ENCODE results near the gene TIAL1. TPM values are rescaled to one million over a fixed set of nuclear protein-coding genes. Genes with fewer than 3 reads are reported as not detected.

TIAL1 gene
- total RNA-seq, 4 donors from 2014 or later, result 31.8 to 177 (median 143) TPM

GRCh38 chr10:119526621-119527592 is 69.9 kb downstream of the TIAL1 start:
- TF ChIP-seq CTCF (IDR thresholded peaks at IDR 0.05) (no peak), POLR2A (IDR thresholded peaks at IDR 0.05) (no peak)
- Histone ChIP-seq H3K4me1 (peaks cover 0 to 4% of the 10 kb centered on the region in 2 donors), H3K9me3 (no peaks in the 10 kb centered on the region), H3K4me3 (no peak overlapping the region), H3K36me3 (no peaks in the 10 kb centered on the region), H3K27me3 (no peaks in the 10 kb centered on the region), H3K27ac (no peak overlapping the region)
- intact Hi-C loops (cut with DNase I; ENCODE audit: low total_unique reads), result no loop called here
- DNase-seq, result no peak

- Histone ChIP-seq H3K4me1 (peaks cover 0 to 4% of the 10 kb centered on the region in 2 donors), H3K9me3 (no peaks in the 10 kb centered on the region), H3K36me3 (no peaks in the 10 kb centered on the region), H3K27ac (no peak overlapping the region), H3K27me3 (no peaks in the 10 kb centered on the region), H3K4me3 (no peak overlapping the region)
- intact Hi-C loops (cut with DNase I; ENCODE audit: low total_unique reads), result no loop called here
- DNase-seq, result no peak
- no peak for TF ChIP-seq POLR2A (IDR thresholded peaks at IDR 0.05)
- TF ChIP-seq CTCF (IDR thresholded peaks at IDR 0.05), result no peak
Measured at GRCh38 chr10:119526149-119526548, 70.6 kb downstream of the TIAL1 start.

DNA sequence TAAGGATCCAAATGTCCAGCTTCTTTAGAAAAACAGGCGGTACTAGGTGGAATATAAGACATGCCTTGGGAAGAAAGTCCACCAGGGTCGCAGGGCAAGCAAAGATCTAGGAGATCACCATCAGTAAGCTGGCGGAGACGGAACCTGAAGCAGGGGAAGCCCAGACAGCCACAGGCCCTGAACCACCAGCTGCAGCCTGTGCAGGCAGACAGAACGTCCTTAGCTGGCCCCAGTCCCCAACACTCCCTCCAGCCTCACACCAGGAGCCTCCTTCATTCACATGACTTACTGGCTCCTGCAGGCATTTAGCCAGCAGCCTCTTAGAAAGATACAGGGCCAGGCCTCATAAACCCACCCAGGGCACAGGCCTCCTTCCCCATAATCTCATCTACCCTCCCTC is 71.6 kb downstream of the TIAL1 start:
- Histone ChIP-seq H3K4me1 (peaks cover 0 to 4% of the 10 kb centered on the region in 2 donors), H3K9me3 (no peaks in the 10 kb centered on the region), H3K4me3 (no peak overlapping the region), H3K27ac (no peak overlapping the region), H3K36me3 (no peaks in the 10 kb centered on the region), H3K27me3 (no peaks in the 10 kb centered on the region)
- intact Hi-C loops (cut with DNase I; ENCODE audit: low total_unique reads), result no loop called here
- DNase-seq, result no peak
- TF ChIP-seq POLR2A (IDR thresholded peaks at IDR 0.05), result no peak
- TF ChIP-seq CTCF (IDR thresholded peaks at IDR 0.05), result no peak

- Histone ChIP-seq H3K4me3 (no peak overlapping the region), H3K9me3 (no peaks in the 10 kb centered on the region), H3K27ac (no peak overlapping the region), H3K27me3 (no peaks in the 10 kb centered on the region), H3K4me1 (peaks cover 0 to 4% of the 10 kb centered on the region in 2 donors), H3K36me3 (no peaks in the 10 kb centered on the region)
- no peak for DNase-seq
- intact Hi-C loops (cut with DNase I; ENCODE audit: low total_unique reads), result no loop called here
- TF ChIP-seq POLR2A (IDR thresholded peaks at IDR 0.05), result no peak
- TF ChIP-seq CTCF (IDR thresholded peaks at IDR 0.05), result no peak
Measured at GRCh38 chr10:119524720-119525070, 72.1 kb downstream of the TIAL1 start.

DNA sequence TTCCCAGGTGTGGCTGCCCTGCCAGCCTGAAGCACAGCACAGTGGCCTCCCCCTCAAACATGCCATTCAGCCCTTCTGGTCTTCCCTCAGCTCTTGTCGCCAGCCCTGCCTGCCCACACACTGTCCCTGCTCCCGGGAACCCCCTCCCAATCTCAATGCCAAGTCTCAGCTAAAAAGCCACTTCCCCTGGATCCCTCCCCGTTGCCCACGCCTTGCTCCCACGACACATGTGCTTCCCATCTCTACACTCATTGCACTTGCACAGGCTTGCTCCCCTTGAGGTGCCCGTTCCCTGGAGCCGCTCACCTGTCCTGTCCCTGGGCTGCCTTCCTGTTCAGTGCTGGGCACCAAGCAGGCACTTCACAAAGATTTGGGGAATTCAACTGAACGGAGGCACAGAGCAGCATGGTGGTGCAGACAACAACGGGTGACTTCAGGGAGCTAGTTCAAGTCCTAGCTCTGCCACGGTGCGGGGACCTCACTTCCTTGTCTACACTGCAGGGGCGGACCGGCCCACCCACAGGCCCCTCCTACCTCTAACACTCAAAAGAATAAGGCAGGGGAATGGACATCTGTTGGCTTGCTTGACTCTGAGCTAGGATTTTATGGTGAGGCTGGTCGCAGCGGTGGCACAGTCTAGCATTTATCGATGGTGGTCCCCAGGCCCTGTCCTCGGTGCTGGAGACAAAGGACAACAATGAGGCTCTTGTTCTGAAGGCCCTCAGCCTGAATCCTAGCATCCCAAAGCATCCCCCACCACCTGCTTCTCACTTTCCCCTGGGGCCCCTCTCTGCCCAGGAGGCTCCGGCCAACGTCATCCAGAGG is 72.7 kb downstream of the TIAL1 start:
- Histone ChIP-seq H3K36me3 (no peaks in the 10 kb centered on the region), H3K4me1 (peaks cover 0 to 4% of the 10 kb centered on the region in 2 donors), H3K27ac (no peak overlapping the region), H3K4me3 (no peak overlapping the region), H3K27me3 (no peaks in the 10 kb centered on the region), H3K9me3 (no peaks in the 10 kb centered on the region)
- no peak for DNase-seq
- intact Hi-C loops (cut with DNase I; ENCODE audit: low total_unique reads), result no loop called here
- TF ChIP-seq CTCF (IDR thresholded peaks at IDR 0.05) (no peak), POLR2A (IDR thresholded peaks at IDR 0.05) (no peak)
